Motor neuron (in vitro differentiated cells): Measurements from ENCODE around the gene BNIP1. TPM values are rescaled to one million over a fixed set of nuclear protein-coding genes. Genes with fewer than 3 reads are reported as not detected.
A peak's percentile ranks its signal among the peaks of the same experiment; 100 is the strongest.

Experiments
- ATAC-seq, 8 experiments: fragments of 200-7000 bp; cut with Tn5 transposase; replicated peaks in 6 of 8; 2 replicates each; pipeline ENCODE4 v1.8.0; 2021; ENCODE audit warnings: mild to moderate bottlenecking in 8 of 8, moderate library complexity in 8 of 8
- H3K27ac ChIP-seq, 2 donors: fragments of 250-450 bp; sonication (Bioruptor Pico); 2 replicates each; pipeline ENCODE4 v1.9.0; 2021; ENCODE audit warnings: antibody characterized with exemption in 2 of 2, mild to moderate bottlenecking in 2 of 2, moderate library complexity in 1 of 2
- H3K4me1 ChIP-seq, 2 donors: fragments of 250-450 bp; sonication (Bioruptor Pico); replicated peaks in 1 of 2; 2 replicates each; pipeline ENCODE4 v1.6.1; 2021; ENCODE audit warnings: antibody characterized with exemption in 2 of 2, mild to moderate bottlenecking in 2 of 2, moderate library complexity in 1 of 2
- H3K4me3 ChIP-seq, 5 donors: fragments of 250-450 bp; sonication (Bioruptor Pico); 2 replicates each; pipeline ENCODE4 v1.9.0; 2021; ENCODE audit warnings: antibody characterized with exemption in 5 of 5, mild to moderate bottlenecking in 5 of 5, moderate library complexity in 4 of 5
- WGBS, 10 experiments: fragments of 450-650 bp; shearing (Covaris generic); methylation state at CpG; one replicate each; pipeline ENCODE4 v1.0.0; 2022; 5-methylcytosine and 5-hydroxymethylcytosine counted together
- in situ Hi-C, 9 experiments: fragments of 400-800 bp; cut with MboI; loops; one replicate each; pipeline ENCODE4 v1.15.0; 2021; ENCODE audit warnings: low sequenced_read_pairs in 9 of 9, low pct_unique_long_range_greater_than_20kb in 2 of 9; ENCODE audit not compliant: unreplicated experiment in 9 of 9
- total RNA-seq, 8 experiments: library from RNA; unstranded; fragments of 300-600 nt; gene quantifications; 2 replicates each; pipeline versions ENCODE4 v1.2.3 to v1.2.4, GENCODE V29; 2022

BNIP1 gene
- total RNA-seq, 8 experiments from 2014 or later = 9.1 to 23.5 (median 16.4) TPM

DNA sequence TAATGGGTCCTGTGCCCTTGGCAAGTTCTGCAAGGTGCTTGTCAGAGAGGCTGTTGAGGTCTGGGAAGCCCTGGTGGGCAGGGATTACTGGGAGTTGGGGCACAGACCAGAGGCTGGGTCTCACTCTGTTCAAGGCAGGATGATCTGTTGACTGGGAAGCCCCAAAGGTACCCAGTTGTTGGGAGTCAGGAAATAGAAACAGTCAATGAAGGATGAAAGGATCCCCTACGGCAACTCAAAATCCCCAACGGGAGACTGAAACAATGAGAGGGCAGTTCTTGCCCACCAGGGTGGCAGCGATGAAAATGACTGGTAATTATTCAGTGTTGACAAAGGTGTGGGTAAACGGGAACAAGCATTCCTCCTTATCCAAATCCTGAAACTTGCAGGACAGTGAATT, 31.2 kb downstream of the BNIP1 start:
- 27 to 67% (median 51%) methylated on average over 2 to 4 of the region's 4 CpGs; no CpG with 5 or more reads in 1 of the 10 experiments for WGBS, 10 experiments
- Histone ChIP-seq H3K4me1 (no peaks in the 10 kb centered on the region), H3K27ac (no peak overlapping the region), H3K4me3 (no peak overlapping the region)
- no peak for ATAC-seq
- in situ Hi-C loops = no loop called here

DNA sequence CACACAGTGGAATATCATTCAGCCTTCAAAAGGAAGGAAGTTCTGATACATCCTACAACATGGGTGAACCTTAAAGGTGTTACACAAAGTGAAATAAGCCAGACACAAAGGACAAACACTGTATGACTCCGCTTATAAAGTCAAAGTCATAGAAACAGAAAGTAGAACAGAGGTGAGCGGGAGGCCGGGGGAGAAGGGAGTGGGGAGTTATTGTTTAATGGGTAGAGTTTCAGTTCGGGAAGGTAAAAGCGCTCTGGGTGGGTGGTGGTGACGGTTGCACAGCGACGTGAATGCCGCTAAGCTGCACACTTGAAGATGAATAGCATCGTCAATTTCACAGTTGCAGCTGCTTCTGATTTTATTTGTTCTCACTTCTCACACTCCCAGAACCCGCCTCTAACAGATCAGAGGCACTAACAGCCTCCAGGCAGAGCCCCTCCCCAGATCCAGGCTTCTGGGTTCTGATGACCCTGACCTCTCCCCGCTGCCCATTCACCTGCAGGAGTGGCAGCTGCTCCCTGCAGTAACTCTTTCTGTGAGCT, 34.1 kb downstream of the BNIP1 start:
- no peaks in the 10 kb centered on the region for H3K4me1 ChIP-seq
- no peak for ATAC-seq
- H3K27ac ChIP-seq = no peak overlapping the region
- in situ Hi-C loops = no loop called here
- WGBS, 10 experiments = 0 to 100% (median 59%) methylated on average over 1 to 11 of the region's 12 CpGs; no CpG with 5 or more reads in 1 of the 10 experiments
- no peak overlapping the region for H3K4me3 ChIP-seq

DNA sequence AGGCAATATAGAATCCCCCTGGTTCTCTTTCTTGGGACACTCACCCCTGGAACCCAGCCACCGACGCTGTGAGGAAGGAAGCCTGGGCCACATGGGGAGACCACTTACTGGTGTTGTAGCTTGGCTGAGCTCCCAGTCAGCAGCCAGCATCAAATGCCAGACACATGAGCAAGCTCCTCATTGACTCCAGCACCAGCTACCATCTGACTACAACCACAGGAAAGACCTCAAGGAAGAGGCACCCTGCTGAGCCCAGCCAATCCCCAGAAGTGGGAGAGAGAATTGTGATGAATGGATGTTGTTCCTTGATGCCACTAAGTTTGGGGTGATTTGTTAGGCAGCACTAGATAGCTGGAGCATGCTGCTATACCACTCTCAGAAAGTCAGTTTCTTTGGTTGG, 36.0 kb downstream of the BNIP1 start:
- H3K27ac ChIP-seq = no peak overlapping the region
- in situ Hi-C loops = no loop called here
- no peak for ATAC-seq
- no peaks in the 10 kb centered on the region for H3K4me1 ChIP-seq
- H3K4me3 ChIP-seq = no peak overlapping the region
- WGBS, 10 experiments = 87 to 92% methylated on average over 2 of the region's 2 CpGs; no CpG with 5 or more reads in 8 of the 10 experiments

DNA sequence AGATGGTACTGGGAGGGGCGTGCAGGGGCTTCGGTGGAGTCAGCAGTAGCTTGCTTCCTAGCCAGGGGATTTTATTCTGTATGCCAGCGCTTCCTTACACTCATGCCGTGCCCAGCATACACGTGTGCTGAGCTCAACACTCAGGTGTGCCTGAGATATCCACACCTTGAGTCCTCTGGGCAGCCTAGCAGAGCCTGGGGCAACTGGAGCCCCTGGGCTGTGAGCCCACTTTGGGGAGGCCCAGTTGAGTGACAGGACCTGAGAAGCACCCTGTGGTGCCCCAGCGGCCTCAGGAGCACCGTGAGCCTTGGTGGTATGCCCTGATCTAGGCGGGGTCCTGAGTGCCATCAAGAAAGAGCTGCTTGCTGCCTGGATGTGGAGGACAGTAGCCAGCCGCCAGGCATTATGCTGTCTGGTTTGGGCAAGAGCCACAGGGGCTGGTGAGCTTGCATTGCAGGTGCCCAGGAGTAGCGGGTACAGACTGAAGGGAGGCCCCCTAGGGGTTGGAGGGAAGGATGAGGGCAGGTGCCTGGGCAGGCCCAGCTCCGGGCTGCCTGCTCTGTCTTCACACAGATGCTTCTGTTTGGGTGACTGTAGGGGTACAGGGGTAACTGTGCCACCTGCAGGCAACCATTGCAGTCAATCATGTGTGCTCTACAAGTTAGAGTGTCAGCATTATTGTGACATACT, 42.9 kb downstream of the BNIP1 start:
- Histone ChIP-seq H3K27ac (no peak overlapping the region), H3K4me1 (no peaks in the 10 kb centered on the region), H3K4me3 (no peak overlapping the region)
- in situ Hi-C loops = no loop called here
- ATAC-seq = no peak
- 20 to 92% (median 81%) methylated on average over 1 to 7 of the region's 11 CpGs; no CpG with 5 or more reads in 5 of the 10 experiments for WGBS, 10 experiments

DNA sequence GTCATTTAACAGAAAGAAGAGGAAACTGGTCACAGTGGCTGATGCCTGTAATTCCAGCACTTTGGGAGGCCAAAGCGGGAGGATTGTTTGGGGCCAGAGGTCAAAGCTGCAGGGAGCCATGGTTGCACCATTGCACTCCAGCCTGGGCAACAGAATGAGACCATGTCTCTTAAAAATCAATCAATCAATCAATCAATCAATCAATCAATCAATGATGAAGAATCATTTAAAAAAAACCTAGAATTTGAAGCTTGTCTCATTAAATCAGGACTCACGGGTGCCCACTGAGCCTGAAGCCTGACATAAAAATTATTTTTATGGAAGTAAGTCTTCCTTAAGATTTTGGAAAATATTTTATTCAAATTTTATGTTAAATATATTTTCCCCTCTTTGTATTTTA, 43.9 kb downstream of the BNIP1 start:
- H3K4me3 ChIP-seq = no peak overlapping the region
- no peaks in the 10 kb centered on the region for H3K4me1 ChIP-seq
- H3K27ac ChIP-seq = no peak overlapping the region
- WGBS, 10 experiments = 0 to 100% (median 61%) methylated on average over 1 to 2 of the region's 2 CpGs
- ATAC-seq = no peak
- in situ Hi-C loops = no loop called here

DNA sequence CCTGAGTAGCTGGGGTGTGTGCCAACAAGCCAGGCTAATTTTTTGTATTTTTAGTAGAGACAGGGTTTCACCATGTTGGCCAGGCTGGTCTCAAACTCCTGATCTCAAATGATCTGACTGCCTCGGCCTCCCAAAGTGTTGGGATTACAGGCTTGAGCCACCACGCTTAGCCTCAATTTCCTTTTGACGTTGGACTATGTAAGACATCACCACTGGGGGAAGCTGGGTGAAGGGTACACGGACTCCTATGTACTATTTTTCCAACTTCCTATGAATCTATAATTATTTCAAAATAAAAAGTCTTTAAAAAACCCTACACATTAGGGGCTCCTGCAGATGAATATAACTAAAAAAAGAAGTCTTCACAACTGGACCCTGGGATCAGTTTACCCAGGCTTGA, 46.7 kb downstream of the BNIP1 start:
- 11 to 100% (median 58%) methylated on average over 1 to 4 of the region's 4 CpGs; no CpG with 5 or more reads in 4 of the 10 experiments for WGBS, 10 experiments
- H3K27ac ChIP-seq = no peak overlapping the region
- in situ Hi-C loops = no loop called here

DNA sequence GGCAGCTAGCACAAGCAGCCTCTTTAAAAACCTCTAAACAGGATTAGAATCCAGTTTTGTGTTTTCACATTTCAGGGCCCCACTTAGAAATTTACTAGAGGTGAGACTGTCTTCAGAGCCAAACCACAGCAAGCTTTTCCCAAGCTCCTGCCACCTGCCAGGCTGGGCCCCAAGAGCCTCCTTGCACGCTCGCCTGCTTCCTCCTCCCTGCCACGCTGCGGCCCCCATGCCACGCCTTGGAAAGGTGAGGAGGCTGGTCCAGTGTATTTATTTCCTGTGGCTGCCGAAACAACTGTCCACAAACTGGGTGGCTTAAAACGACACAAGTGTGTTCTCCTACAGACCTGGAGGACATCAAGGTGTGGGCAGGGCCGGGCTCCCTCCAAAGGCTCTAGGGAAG, 47.2 kb downstream of the BNIP1 start:
- H3K4me3 ChIP-seq = no peak overlapping the region
- in situ Hi-C loops = no loop called here
- H3K27ac ChIP-seq = no peak overlapping the region
- whole genome bisulfite sequencing, 10 experiments = 50 to 95% (median 80%) methylated on average over 1 to 7 of the region's 8 CpGs; no CpG with 5 or more reads in 5 of the 10 experiments
- no peak for ATAC-seq
- H3K4me1 ChIP-seq = no peaks in the 10 kb centered on the region

More for the DNA sequence above, 46.7 kb downstream of the BNIP1 start:
- no peaks in the 10 kb centered on the region for H3K4me1 ChIP-seq
- ATAC-seq = no peak
- no peak overlapping the region for H3K4me3 ChIP-seq

DNA sequence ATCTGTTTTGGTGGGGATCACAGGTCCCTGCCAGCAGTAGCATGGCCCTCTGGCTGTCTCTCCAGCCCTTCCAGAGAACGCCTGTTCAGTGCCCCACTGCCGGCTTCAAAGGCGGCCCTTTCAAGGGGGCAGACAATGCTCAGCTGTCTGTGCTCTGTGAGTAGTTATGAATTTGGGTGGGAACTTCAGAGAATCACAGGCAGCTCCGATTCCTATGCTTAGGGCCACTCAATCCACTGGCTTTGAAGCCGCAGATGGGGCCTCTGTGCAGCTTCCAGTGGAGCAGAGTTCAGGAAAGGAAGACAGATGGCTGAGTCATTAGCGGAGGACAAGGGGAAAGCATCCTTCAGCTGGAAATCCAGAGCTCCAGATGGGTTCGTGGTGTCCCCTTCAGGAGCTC, 48.2 kb downstream of the BNIP1 start:
- ATAC-seq = no peak
- H3K27ac ChIP-seq = no peak overlapping the region
- in situ Hi-C loops = no loop called here
- H3K4me1 ChIP-seq = no peaks in the 10 kb centered on the region
- H3K4me3 ChIP-seq = no peak overlapping the region
- WGBS, 10 experiments = 40 to 67% (median 61%) methylated on average over 1 to 5 of the region's 7 CpGs; no CpG with 5 or more reads in 4 of the 10 experiments

DNA sequence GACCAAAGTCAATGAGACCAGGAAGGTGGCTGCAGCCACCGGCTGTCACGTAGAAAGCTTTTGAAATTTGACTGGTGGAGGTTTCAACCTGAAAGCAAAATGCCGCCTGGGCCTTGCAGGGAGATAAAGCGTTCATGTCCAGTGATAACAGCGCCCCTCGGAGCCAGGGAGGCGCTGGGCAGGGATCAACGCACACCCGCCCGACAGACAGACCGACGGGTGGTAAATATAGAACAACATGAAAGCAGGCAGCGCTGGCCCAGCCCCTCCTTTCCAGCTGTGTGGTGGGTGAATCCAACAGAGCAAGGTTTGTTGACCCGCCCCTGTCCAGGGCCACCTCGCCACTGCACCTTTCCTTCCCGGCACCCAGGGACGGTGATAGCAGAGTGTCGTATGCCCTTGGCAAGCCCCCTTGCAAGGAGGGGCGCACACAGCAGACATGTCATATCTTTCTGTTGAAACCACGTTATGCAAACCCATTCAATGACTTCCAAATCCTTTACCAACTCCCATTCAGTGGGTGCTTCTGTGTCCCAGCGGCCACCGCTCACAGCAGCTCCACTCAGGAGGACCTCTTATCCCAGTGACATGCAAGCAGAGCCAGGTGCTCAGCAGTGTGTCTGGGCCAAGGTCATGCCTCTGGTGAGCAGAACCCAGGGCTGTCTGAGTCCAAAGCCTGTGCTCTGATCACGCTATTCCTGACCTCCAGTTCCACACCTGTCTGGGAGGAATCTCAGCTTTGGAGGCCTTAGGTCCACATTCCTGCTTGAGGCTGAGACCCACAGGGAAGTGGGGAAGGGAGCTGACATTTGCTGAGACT, 52.0 kb downstream of the BNIP1 start:
- Histone ChIP-seq H3K4me3 (no peak overlapping the region), H3K4me1 (no peaks in the 10 kb centered on the region), H3K27ac (no peak overlapping the region)
- 74 to 93% (median 83%) methylated on average over 1 to 13 of the region's 23 CpGs; no CpG with 5 or more reads in 1 of the 10 experiments for WGBS, 10 experiments
- in situ Hi-C loops = no loop called here
- no peak for ATAC-seq

DNA sequence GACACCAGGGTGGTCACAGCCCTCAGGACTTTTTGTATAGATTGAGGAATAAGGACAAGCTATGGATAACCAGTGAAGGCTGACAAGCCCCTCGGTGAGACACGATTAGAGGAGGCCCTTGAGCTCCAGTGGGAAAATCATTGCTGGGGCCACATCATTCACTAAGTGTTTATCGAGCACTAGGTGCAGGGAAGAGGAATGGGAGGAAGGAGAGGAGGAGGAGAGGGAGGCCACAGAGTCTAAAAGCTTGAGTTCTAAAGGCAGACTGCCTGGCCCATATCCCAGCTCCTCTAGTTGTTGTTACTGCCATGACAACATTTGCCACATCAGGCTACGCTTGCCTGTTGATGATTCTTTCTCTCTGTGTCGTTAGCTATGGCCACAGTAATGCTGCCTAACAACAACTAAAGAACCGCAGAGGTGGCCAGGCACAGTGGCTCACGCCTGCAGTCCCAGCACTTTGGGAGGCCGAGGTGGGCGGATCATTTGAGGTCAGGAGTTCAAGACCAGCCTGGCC, 53.1 kb downstream of the BNIP1 start:
- Histone ChIP-seq H3K4me3 (no peak overlapping the region), H3K27ac (no peak overlapping the region), H3K4me1 (no peaks in the 10 kb centered on the region)
- in situ Hi-C loops = no loop called here
- 48 to 100% (median 75%) methylated on average over 1 to 4 of the region's 9 CpGs; no CpG with 5 or more reads in 2 of the 10 experiments for WGBS, 10 experiments
- ATAC-seq = no peak

DNA sequence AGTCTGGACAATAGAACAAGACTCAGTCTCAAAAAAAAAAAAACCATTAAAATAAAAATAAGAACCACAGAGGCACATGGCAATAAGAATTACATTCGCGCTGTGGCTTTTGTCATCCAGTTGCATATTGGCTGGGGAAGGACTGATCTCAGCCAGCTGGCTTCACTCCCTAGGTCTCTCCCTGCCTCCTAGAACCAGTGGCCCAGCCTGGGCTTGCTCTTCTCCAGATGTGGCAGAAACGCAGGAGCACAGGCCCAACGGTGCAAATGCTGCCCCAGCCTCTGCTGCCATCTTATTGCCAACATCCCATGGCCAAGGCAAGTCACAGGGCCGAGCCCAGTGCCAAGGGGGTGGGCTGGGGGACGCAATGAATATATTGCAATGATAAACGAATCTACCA, 53.7 kb downstream of the BNIP1 start:
- no peak for ATAC-seq
- H3K27ac ChIP-seq = no peak overlapping the region
- H3K4me1 ChIP-seq = no peaks in the 10 kb centered on the region
- in situ Hi-C loops = no loop called here
- no peak overlapping the region for H3K4me3 ChIP-seq
- WGBS, 10 experiments = 0 to 75% (median 19%) methylated on average over 2 to 5 of the region's 7 CpGs; no CpG with 5 or more reads in 6 of the 10 experiments

DNA sequence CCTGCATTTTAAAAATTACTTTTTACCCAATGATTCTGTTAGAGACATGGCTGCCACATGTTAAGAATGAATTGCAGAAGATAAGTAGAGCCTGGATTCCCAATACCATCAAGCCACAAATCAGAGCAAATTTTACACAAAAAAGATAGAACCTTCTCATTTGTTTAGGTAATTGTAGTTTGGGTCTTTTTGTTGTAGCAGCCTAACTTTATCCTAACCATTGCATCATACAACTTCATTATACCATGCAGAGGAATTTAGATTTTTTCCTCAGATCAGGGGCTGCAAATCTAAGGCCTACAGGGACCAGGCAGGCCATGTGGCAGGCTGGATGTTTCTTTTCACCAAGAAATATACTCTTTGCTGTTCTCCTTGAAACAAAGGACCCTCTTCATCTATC, 56.0 kb downstream of the BNIP1 start:
- Histone ChIP-seq H3K4me3 (no peak overlapping the region), H3K4me1 (no peaks in the 10 kb centered on the region), H3K27ac (no peak overlapping the region)
- ATAC-seq = no peak
- in situ Hi-C loops = no loop called here

DNA sequence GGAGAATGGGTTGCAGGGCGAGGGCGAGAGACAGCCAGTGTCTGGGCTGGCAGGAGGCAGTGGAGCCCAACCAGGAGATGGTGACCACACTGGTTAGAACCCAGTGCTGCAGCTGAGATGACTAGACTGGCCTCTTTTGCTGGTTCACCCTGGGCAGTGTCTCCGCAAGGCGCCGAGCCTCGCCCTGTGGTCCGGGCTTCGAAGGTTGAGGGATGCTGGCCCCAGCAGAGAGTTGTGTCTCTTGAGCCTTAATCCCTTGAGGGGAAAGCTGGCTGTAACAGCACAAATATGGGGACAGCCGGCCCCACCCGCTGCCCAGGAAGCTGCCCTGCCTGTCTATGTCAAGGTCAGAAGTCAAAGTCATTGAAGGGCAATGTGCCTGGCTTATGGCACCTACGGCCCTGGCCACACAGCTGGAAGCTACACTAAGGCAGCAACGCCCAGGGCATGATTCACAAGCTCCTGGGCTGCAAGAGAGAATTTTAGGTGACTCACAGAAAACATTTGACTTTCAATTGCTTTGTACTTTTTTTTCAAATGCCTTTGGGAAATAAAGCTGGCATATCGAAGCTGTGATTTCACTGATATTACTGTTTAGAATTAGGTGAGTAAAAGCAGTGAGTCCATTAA, 57.4 kb downstream of the BNIP1 start:
- in situ Hi-C loops = no loop called here
- no peaks in the 10 kb centered on the region for H3K4me1 ChIP-seq
- WGBS, 10 experiments = 0 to 100% (median 61%) methylated on average over 1 to 12 of the region's 13 CpGs; no CpG with 5 or more reads in 2 of the 10 experiments
- ATAC-seq = peak in 7 of 8 experiments; percentile 36 to 97 (median 73)
- H3K27ac ChIP-seq = no peak overlapping the region
- no peak overlapping the region for H3K4me3 ChIP-seq
